Endothelial cell of umbilical vein (primary cell): ENCODE results near the gene COL15A1. TPM values are rescaled to one million over a fixed set of nuclear protein-coding genes. Genes with fewer than 3 reads are reported as not detected.

ENCODE experiments used
- BruUV-seq: library from RNA; stranded (reverse); fragments of 400-500 nt; replicated peaks from 2 replicates; lab custom pipeline; 2021; lab: Mats Ljungman, UMichigan
- CTCF ChIA-PET: fragments of 300-600, 350-600 bp; sonication (Branson Sonifier 250); formaldehyde crosslinking; loops from one replicate; lab custom pipeline; 2021; ENCODE audit warnings: antibody characterized with exemption, inconsistent platforms; lab: Charles Lee
- POLR2A ChIA-PET: fragments of 300-600, 350-600 bp; sonication (Branson Sonifier 250); formaldehyde crosslinking; loops from one replicate; lab custom pipeline; 2021; ENCODE audit warnings: antibody characterized with exemption, inconsistent platforms; lab: Charles Lee
- DNase-seq: peaks from one replicate; pipeline ENCODE4 v3.0.0-alpha.2; 2011; ENCODE audit warnings: low read depth, low spot score
- FAIRE-seq: peaks from 2 replicates; lab custom pipeline; 2011; peaks lifted over from hg19 to GRCh38; lab: Jason Lieb, UNC
- H2AFZ ChIP-seq: 2 replicates; pipeline ENCODE4 v1.6.0; 2012; ENCODE audit warnings: low read depth, low read length, control low read depth, inconsistent platforms
- H3K27ac ChIP-seq: 2 replicates; pipeline ENCODE4 v1.5.1; 2011; ENCODE audit warnings: low read depth, mild to moderate bottlenecking, control low read depth, low read length, moderate library complexity; ENCODE audit not compliant: insufficient read depth
- H3K27me3 ChIP-seq, 2 experiments: 2 replicates each; pipeline versions ENCODE4 v1.6.0 to v1.6.1; 2011; ENCODE audit warnings: low read length in 2 of 2, mixed read lengths in 1 of 2; ENCODE audit not compliant: control insufficient read depth in 2 of 2, insufficient read depth in 2 of 2
- H3K36me3 ChIP-seq, 2 experiments: 2 replicates in 1 of 2; 3 replicates in 1 of 2; pipeline ENCODE4 v1.5.1; 2011; ENCODE audit warnings: low read length in 2 of 2, mild to moderate bottlenecking in 1 of 2, moderate library complexity in 1 of 2; ENCODE audit not compliant: control insufficient read depth in 2 of 2, insufficient read depth in 2 of 2; ENCODE audit errors: extremely low read depth in 1 of 2
- H3K4me1 ChIP-seq: 3 replicates; pipeline ENCODE4 v1.5.1; 2011; ENCODE audit warnings: mild to moderate bottlenecking, low read length; ENCODE audit not compliant: control insufficient read depth, insufficient read depth; ENCODE audit errors: extremely low read depth
- H3K4me2 ChIP-seq: 2 replicates; pipeline ENCODE4 v1.6.1; 2011; ENCODE audit warnings: low read length, control low read depth, mixed read lengths; ENCODE audit not compliant: insufficient read depth
- H3K4me3 ChIP-seq, 3 experiments: fragments of 200-600 bp in 1 of 3; sonication (generic), shearing (Covaris generic) in 1 of 3; replicated peaks in 1 of 3; 2 replicates each; pipeline ENCODE4 v1.5.1; 2011 to 2016; ENCODE audit warnings: control low read depth in 3 of 3, low read length in 3 of 3, mild to moderate bottlenecking in 2 of 3, inconsistent platforms in 1 of 3, low read depth in 1 of 3, moderate library complexity in 1 of 3; ENCODE audit not compliant: insufficient read depth in 1 of 3
- H3K79me2 ChIP-seq: 2 replicates; pipeline ENCODE4 v1.6.0; 2012; ENCODE audit warnings: low read length, inconsistent platforms; ENCODE audit not compliant: control insufficient read depth, insufficient read depth
- H3K9ac ChIP-seq: replicated peaks from 2 replicates; pipeline ENCODE3; 2011; ENCODE audit warnings: low read length, control low read depth; ENCODE audit not compliant: insufficient read depth; ENCODE audit errors: extremely low read depth
- H3K9me1 ChIP-seq: replicated peaks from 3 replicates; pipeline ENCODE4 v1.6.0; 2011; ENCODE audit warnings: mild to moderate bottlenecking, low read length; ENCODE audit not compliant: control insufficient read depth, insufficient read depth; ENCODE audit errors: extremely low read depth
- H3K9me3 ChIP-seq: replicated peaks from 2 replicates; pipeline ENCODE4 v1.5.1; 2012; ENCODE audit warnings: low read length, inconsistent platforms; ENCODE audit not compliant: control insufficient read depth, insufficient read depth
- H4K20me1 ChIP-seq: replicated peaks from 2 replicates; pipeline ENCODE3; 2011; ENCODE audit warnings: mild to moderate bottlenecking, low read length; ENCODE audit not compliant: control insufficient read depth, insufficient read depth; ENCODE audit errors: extremely low read depth
- CTCF ChIP-seq, 2 donors: IDR thresholded peaks; 1 replicate in 1 of 2; 2 replicates in 1 of 2; pipeline ENCODE4 v1.5.1; 2011; ENCODE audit warnings: low read length in 2 of 2, mild to moderate bottlenecking in 2 of 2, moderate library complexity in 2 of 2, control low read depth in 1 of 2, inconsistent platforms in 1 of 2, low read depth in 1 of 2; ENCODE audit not compliant: insufficient read depth in 1 of 2; ENCODE audit errors: extremely low read depth in 1 of 2
- EZH2 ChIP-seq: IDR thresholded peaks from 2 replicates; pipeline ENCODE4 v1.6.1; 2012; ENCODE audit warnings: borderline replicate concordance, low read depth, mild to moderate bottlenecking, moderate library complexity, low read length, inconsistent platforms; ENCODE audit not compliant: severe bottlenecking
- FOS ChIP-seq: IDR thresholded peaks from 2 replicates; pipeline ENCODE4 v1.6.1; 2011; ENCODE audit warnings: mild to moderate bottlenecking, low read length, moderate library complexity, borderline replicate concordance; ENCODE audit not compliant: insufficient read depth
- MAX ChIP-seq: IDR thresholded peaks from 2 replicates; pipeline ENCODE4 v1.6.1; 2011; ENCODE audit not compliant: insufficient read depth, insufficient read length
- POLR2AphosphoS5 ChIP-seq: IDR thresholded peaks from 2 replicates; pipeline ENCODE4 v1.6.1; 2012; ENCODE audit warnings: low read depth, mild to moderate bottlenecking, control low read depth, low read length, moderate library complexity; ENCODE audit not compliant: insufficient read depth
- dilution Hi-C: fragments of 300-500 bp; cut with MboI; formaldehyde crosslinking; loops from one replicate; pipeline ENCODE4 v1.15.0; 2019; ENCODE audit warnings: low sequenced_read_pairs; ENCODE audit not compliant: extremely low pct_ligation_motif_present
- intact Hi-C: fragments of 100-400 bp; cut with micrococcal nuclease; formaldehyde crosslinking; loops from one replicate; pipeline ENCODE4 v1.10.0; 2022
- polyA plus RNA-seq, 4 experiments: library from polyadenylated mRNA; depleted of rRNA in 3 of 4; stranded (reverse) in 3 of 4; unstranded in 1 of 4; fragments of >200 nt; gene quantifications; 2 replicates each; pipeline versions ENCODE4 v1.2.1 to v1.2.3, GENCODE V29; 2011 to 2012; ENCODE audit warnings: missing spikeins in 1 of 4
- total RNA-seq: library from RNA; stranded (reverse); gene quantifications from 2 replicates; pipeline ENCODE4 v1.2.3, GENCODE V29; 2021

The COL15A1 gene
- total and polyA plus RNA-seq, 2 donors (not counting 3 experiments of a cell fraction or from before 2014, with no cell fraction given), result not detected

- H3K4me1 ChIP-seq, result peaks cover 6% of the 10 kb centered on the region
- CTCF ChIA-PET, result interaction anchor here (1.4 kb wide), 1 partner anchor 41 kb away, joined by 5 read pairs; no protein-coding TSS in a partner anchor
- intact Hi-C loops (no loop called here), dilution Hi-C loops (no loop called here)
- H3K9me3 ChIP-seq, result no peaks in the 10 kb centered on the region
- H3K79me2 ChIP-seq, result no peaks in the 10 kb centered on the region
- H4K20me1 ChIP-seq, result no peaks in the 10 kb centered on the region
- H3K27me3 ChIP-seq, result no peaks in the 10 kb centered on the region
- H2AFZ ChIP-seq, result no peak overlapping the region
- peak; percentile 19 for TF ChIP-seq FOS
- no peak for TF ChIP-seq MAX
- no peak for TF ChIP-seq CTCF (IDR thresholded peaks at IDR 0.05; ENCODE audit: extremely low read depth in 1 of 2, insufficient read depth in 1 of 2, low read depth in 1 of 2, low read length in 2 of 2)
- no peak for TF ChIP-seq POLR2AphosphoS5
- TF ChIP-seq EZH2, result no peak
- H3K9me1 ChIP-seq, result no peaks in the 10 kb centered on the region
- BruUV-seq, result no TSS peak
- H3K36me3 ChIP-seq, result no peaks in the 10 kb centered on the region
- DNase-seq (no peak), FAIRE-seq (no peak)
- H3K4me3 ChIP-seq, result no peak overlapping the region
- H3K27ac ChIP-seq, result no peak overlapping the region
- no peak overlapping the region for H3K4me2 ChIP-seq
- no peak overlapping the region for H3K9ac ChIP-seq
- POLR2A ChIA-PET, result no interaction called here
Measured at GRCh38 chr9:99040911-99041582, 97.3 kb downstream of the COL15A1 start.
